ENCODE results near the gene CCDC91. TPM values are rescaled to one million over a fixed set of nuclear protein-coding genes. Genes with fewer than 3 reads are reported as not detected.
A peak's percentile ranks its signal among the peaks of the same experiment; 100 is the strongest.

Gene CCDC91
- total and polyA plus RNA-seq, 8 donors: 15.0 to 27.0 (median 19.1) TPM

GRCh38 chr12:28240853-28241252 lies 50.6 kb downstream of the CCDC91 start:
- intact Hi-C loops (cut with DNase I): no loop called here
- H3K4me3 ChIP-seq: no peak overlapping the region
- no peaks in the 10 kb centered on the region for H3K9me3 ChIP-seq
- no peaks in the 10 kb centered on the region for H3K36me3 ChIP-seq
- DNase-seq (no peak), FAIRE-seq (no peak), ATAC-seq (no peak)
- no peak for TF ChIP-seq CTCF (IDR thresholded peaks at IDR 0.05)
- no peaks in the 10 kb centered on the region for H3K27me3 ChIP-seq
- H3K4me1 ChIP-seq: no peaks in the 10 kb centered on the region
- H3K27ac ChIP-seq: no peak overlapping the region

GRCh38 chr12:28242129-28242495 lies 51.9 kb downstream of the CCDC91 start:
- Histone ChIP-seq H3K4me3 (no peak overlapping the region), H3K36me3 (no peaks in the 10 kb centered on the region), H3K27ac (no peak overlapping the region), H3K27me3 (no peaks in the 10 kb centered on the region), H3K9me3 (no peaks in the 10 kb centered on the region), H3K4me1 (no peaks in the 10 kb centered on the region)
- FAIRE-seq (no peak), DNase-seq (no peak), ATAC-seq (peak; percentile 25 to 58 (median 32))
- WGBS, 2 donors: 80 to 86% methylated on average over 2 of the region's 2 CpGs
- no peak for TF ChIP-seq CTCF (IDR thresholded peaks at IDR 0.05)
- intact Hi-C loops (cut with DNase I): no loop called here

GRCh38 chr12:28242496-28243309 lies 52.4 kb downstream of the CCDC91 start:
- WGBS, 2 donors: 92 to 96% methylated on average over 9 of the region's 9 CpGs
- peak in 1 of 4 donors; percentile 54 for ATAC-seq

GRCh38 chr12:28243310-28243633 lies 53.0 kb downstream of the CCDC91 start:
- no peak overlapping the region for H3K27ac ChIP-seq
- H3K9me3 ChIP-seq: no peaks in the 10 kb centered on the region
- H3K36me3 ChIP-seq: no peaks in the 10 kb centered on the region
- no peak for FAIRE-seq
- no peaks in the 10 kb centered on the region for H3K27me3 ChIP-seq
- no peak for TF ChIP-seq CTCF (IDR thresholded peaks at IDR 0.05)
- no peak for DNase-seq
- WGBS, 2 donors: 81 to 82% methylated on average over 2 of the region's 2 CpGs
- H3K4me3 ChIP-seq: no peak overlapping the region
- ATAC-seq: no peak
- H3K4me1 ChIP-seq: no peaks in the 10 kb centered on the region
- intact Hi-C loops (cut with DNase I): no loop called here

More at GRCh38 chr12:28242496-28243309, 52.4 kb downstream of the CCDC91 start:
- intact Hi-C loops (cut with DNase I): no loop called here
- H3K4me3 ChIP-seq: no peak overlapping the region
- FAIRE-seq (no peak), DNase-seq (no peak)
- no peak overlapping the region for H3K27ac ChIP-seq
- TF ChIP-seq CTCF (IDR thresholded peaks at IDR 0.05): no peak
- H3K9me3 ChIP-seq: no peaks in the 10 kb centered on the region
- H3K36me3 ChIP-seq: no peaks in the 10 kb centered on the region
- H3K27me3 ChIP-seq: no peaks in the 10 kb centered on the region
- no peaks in the 10 kb centered on the region for H3K4me1 ChIP-seq

GRCh38 chr12:28247806-28248205 lies 57.5 kb downstream of the CCDC91 start:
- WGBS, 2 donors: 86 to 91% methylated on average over 7 of the region's 7 CpGs
- Histone ChIP-seq H3K27ac (no peak overlapping the region), H3K4me3 (no peak overlapping the region), H3K9me3 (no peaks in the 10 kb centered on the region), H3K4me1 (peaks cover 4% of the 10 kb centered on the region in 3 donors), H3K36me3 (no peaks in the 10 kb centered on the region), H3K27me3 (no peaks in the 10 kb centered on the region)
- intact Hi-C loops (cut with DNase I): no loop called here
- no peak for DNase-seq
- ATAC-seq: no peak
- no peak for FAIRE-seq
- no peak for TF ChIP-seq CTCF (IDR thresholded peaks at IDR 0.05)

Measured in pancreas (tissue), 10 donors.